AG04449 (cell line): ENCODE measurements around the gene IGSF11.

Experiments used
- CTCF ChIA-PET: fragments of 350-600 bp; formaldehyde crosslinking; extraction: SDS; loops from one replicate; lab custom pipeline; 2021; ENCODE audit warnings: antibody characterized with exemption; lab: Yijun Ruan, JAX
- POLR2A ChIA-PET: fragments of 400-600, 350-600 bp; formaldehyde crosslinking; extraction: SDS; loops from one replicate; lab custom pipeline; 2020; ENCODE audit warnings: antibody characterized with exemption, inconsistent platforms; lab: Yijun Ruan, JAX
- DNase-seq: peaks from one replicate; pipeline ENCODE4 v3.0.0-alpha.2; 2010; ENCODE audit warnings: low read depth, low spot score
- H3K4me3 ChIP-seq: 2 replicates; pipeline ENCODE4 v1.5.1; 2011; ENCODE audit warnings: low read depth, mild to moderate bottlenecking, control low read depth, low read length
- CTCF ChIP-seq: IDR thresholded peaks from one replicate; pipeline ENCODE4 v1.5.1; 2011; ENCODE audit warnings: mild to moderate bottlenecking, moderate library complexity, low read length, control low read depth, inconsistent platforms; ENCODE audit not compliant: insufficient read depth; ENCODE audit errors: missing control alignments

IGSF11 gene

GRCh38 chr3:118938183-118938961 is 96.3 kb downstream of the IGSF11 start:
- no peak for DNase-seq
- H3K4me3 ChIP-seq, result no peak overlapping the region
- TF ChIP-seq CTCF, result no peak
- ChIA-PET POLR2A (no interaction called here), CTCF (no interaction called here)

GRCh38 chr3:118936811-118937210 is 97.8 kb downstream of the IGSF11 start:
- ChIA-PET POLR2A (no interaction called here), CTCF (no interaction called here)
- DNase-seq, result no peak
- TF ChIP-seq CTCF, result no peak
- H3K4me3 ChIP-seq, result no peak overlapping the region

- CTCF ChIA-PET, result interaction anchor here (0.7 kb wide), 1 partner anchor 213 kb away, joined by 3 read pairs; the partner anchor contains the start of gene TEX55
Observed at GRCh38 chr3:118932822-118933558, 101.7 kb downstream of the IGSF11 start.

GRCh38 chr3:118931996-118932395 is 102.7 kb downstream of the IGSF11 start:
- DNase-seq, result no peak
- ChIA-PET POLR2A (no interaction called here), CTCF (no interaction called here)
- no peak overlapping the region for H3K4me3 ChIP-seq
- TF ChIP-seq CTCF, result no peak

More at GRCh38 chr3:118932822-118933558, 101.7 kb downstream of the IGSF11 start:
- no peak for TF ChIP-seq CTCF
- no peak for DNase-seq
- H3K4me3 ChIP-seq, result no peak overlapping the region
- POLR2A ChIA-PET, result no interaction called here

- DNase-seq, result no peak
- ChIA-PET POLR2A (no interaction called here), CTCF (no interaction called here)
- H3K4me3 ChIP-seq, result no peak overlapping the region
- TF ChIP-seq CTCF, result no peak
Observed at GRCh38 chr3:118927449-118927848, 107.2 kb downstream of the IGSF11 start.

GRCh38 chr3:118912188-118912587 is 122.5 kb downstream of the IGSF11 start:
- ChIA-PET POLR2A (no interaction called here), CTCF (no interaction called here)
- H3K4me3 ChIP-seq, result no peak overlapping the region
- no peak for TF ChIP-seq CTCF
- DNase-seq, result no peak
